ENCODE results near the gene NTMT2.

DNA sequence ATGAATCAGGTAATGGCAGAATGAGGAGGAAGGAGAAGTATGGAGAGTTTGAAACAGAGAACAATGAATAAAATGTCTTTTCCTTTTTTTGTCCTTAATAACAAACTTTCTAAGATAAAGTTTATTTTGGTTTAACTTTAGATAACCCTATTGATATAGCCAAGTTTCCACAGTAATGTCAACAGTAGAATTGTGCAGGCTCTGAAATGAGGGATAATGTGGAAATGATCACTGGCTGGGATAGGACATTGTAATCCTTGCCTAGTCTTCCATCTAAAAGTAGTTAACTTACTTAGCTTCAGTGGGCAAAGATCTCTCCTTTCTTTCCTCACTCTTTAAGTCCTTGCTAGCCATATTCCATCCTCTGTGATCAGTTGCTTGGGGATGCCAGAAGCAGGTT, 52.8 kb downstream of the NTMT2 start:
- TF ChIP-seq, protein P1, sequence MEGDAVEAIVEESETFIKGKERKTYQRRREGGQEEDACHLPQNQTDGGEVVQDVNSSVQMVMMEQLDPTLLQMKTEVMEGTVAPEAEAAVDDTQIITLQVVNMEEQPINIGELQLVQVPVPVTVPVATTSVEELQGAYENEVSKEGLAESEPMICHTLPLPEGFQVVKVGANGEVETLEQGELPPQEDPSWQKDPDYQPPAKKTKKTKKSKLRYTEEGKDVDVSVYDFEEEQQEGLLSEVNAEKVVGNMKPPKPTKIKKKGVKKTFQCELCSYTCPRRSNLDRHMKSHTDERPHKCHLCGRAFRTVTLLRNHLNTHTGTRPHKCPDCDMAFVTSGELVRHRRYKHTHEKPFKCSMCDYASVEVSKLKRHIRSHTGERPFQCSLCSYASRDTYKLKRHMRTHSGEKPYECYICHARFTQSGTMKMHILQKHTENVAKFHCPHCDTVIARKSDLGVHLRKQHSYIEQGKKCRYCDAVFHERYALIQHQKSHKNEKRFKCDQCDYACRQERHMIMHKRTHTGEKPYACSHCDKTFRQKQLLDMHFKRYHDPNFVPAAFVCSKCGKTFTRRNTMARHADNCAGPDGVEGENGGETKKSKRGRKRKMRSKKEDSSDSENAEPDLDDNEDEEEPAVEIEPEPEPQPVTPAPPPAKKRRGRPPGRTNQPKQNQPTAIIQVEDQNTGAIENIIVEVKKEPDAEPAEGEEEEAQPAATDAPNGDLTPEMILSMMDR (IDR thresholded peaks at IDR 0.05; ENCODE audit: insufficient read depth, low read depth, low read length) = no peak
- TF ChIP-seq EZH2 (IDR thresholded peaks at IDR 0.05; ENCODE audit: insufficient read depth, low read length) = no peak
